GM19193 (cell line): ENCODE results near the gene ALX4.

Experiments used
- POLR2A ChIP-seq: IDR thresholded peaks from 4 replicates; pipeline ENCODE4 v1.6.1; 2011; ENCODE audit not compliant: insufficient read depth, insufficient read length; ENCODE audit errors: extremely low read depth

The ALX4 gene

GRCh38 chr11:44263738-44264437, 46.1 kb downstream of the ALX4 start:
- TF ChIP-seq POLR2A, result no peak

GRCh38 chr11:44261800-44262591, 47.9 kb downstream of the ALX4 start:
- no peak for TF ChIP-seq POLR2A

GRCh38 chr11:44260081-44260480, 49.9 kb downstream of the ALX4 start:
- TF ChIP-seq POLR2A, result no peak

GRCh38 chr11:44258839-44259420, 51.0 kb downstream of the ALX4 start:
- no peak for TF ChIP-seq POLR2A

- no peak for TF ChIP-seq POLR2A
Measured at GRCh38 chr11:44258190-44258489, 51.8 kb downstream of the ALX4 start.

- no peak for TF ChIP-seq POLR2A
Measured at GRCh38 chr11:44257338-44258189, 52.4 kb downstream of the ALX4 start.

- TF ChIP-seq POLR2A, result no peak
Measured at GRCh38 chr11:44256673-44257291, 53.2 kb downstream of the ALX4 start.

- no peak for TF ChIP-seq POLR2A
Measured at GRCh38 chr11:44255406-44256071, 54.4 kb downstream of the ALX4 start.

- no peak for TF ChIP-seq POLR2A
Measured at GRCh38 chr11:44252999-44253602, 56.8 kb downstream of the ALX4 start.

- TF ChIP-seq POLR2A, result no peak
Measured at GRCh38 chr11:44250421-44250820, 59.5 kb downstream of the ALX4 start.

GRCh38 chr11:44248109-44248508, 61.8 kb downstream of the ALX4 start:
- TF ChIP-seq POLR2A, result no peak

GRCh38 chr11:44247508-44247907, 62.4 kb downstream of the ALX4 start:
- no peak for TF ChIP-seq POLR2A

- no peak for TF ChIP-seq POLR2A
Measured at GRCh38 chr11:44246726-44247125, 63.2 kb downstream of the ALX4 start.
